Peyer's patch (tissue), 4 donors: ENCODE results near the gene EXOC4. TPM values are rescaled to one million over a fixed set of nuclear protein-coding genes. Genes with fewer than 3 reads are reported as not detected.

Experiments
- DNase-seq, 3 donors: peaks; one replicate each; pipeline ENCODE4 v3.0.0-alpha.2; 2017 to 2019
- H3K27ac ChIP-seq, 4 donors: fragments of 200-600 bp; sonication (generic); one replicate each; pipeline ENCODE4 v1.5.1; 2016 to 2019
- H3K27me3 ChIP-seq, 2 donors: fragments of 200-600 bp; sonication (generic); one replicate each; pipeline ENCODE4 v1.5.1; 2019
- H3K36me3 ChIP-seq, 3 donors: fragments of 200-600 bp; sonication (generic); one replicate each; pipeline ENCODE4 v1.5.1; 2016 to 2019
- H3K4me1 ChIP-seq, 4 donors: fragments of 200-600 bp; sonication (generic); one replicate each; pipeline ENCODE4 v1.5.1; 2016 to 2019
- H3K4me3 ChIP-seq, 4 donors: fragments of 200-600 bp; sonication (generic); 1 replicate in 3 of 4; 2 replicates in 1 of 4; pipeline ENCODE4 v1.5.1; 2016 to 2019; ENCODE audit warnings: mild to moderate bottlenecking in 1 of 4
- H3K9me3 ChIP-seq, 4 donors: fragments of 200-600 bp; sonication (generic); one replicate each; pipeline ENCODE4 v1.5.1; 2016 to 2019; ENCODE audit warnings: mild to moderate bottlenecking in 1 of 4
- CTCF ChIP-seq, 6 experiments: fragments of 450-650 bp in 4 of 6; fragments of 200-600 bp in 2 of 6; sonication (generic) in 1 of 6; IDR thresholded peaks; one replicate each; pipeline ENCODE4 v1.5.1; 2017 to 2019; ENCODE audit warnings: antibody characterized with exemption in 6 of 6, mild to moderate bottlenecking in 3 of 6, moderate library complexity in 1 of 6
- POLR2A ChIP-seq, 2 donors: fragments of 450-650 bp; IDR thresholded peaks; one replicate each; pipeline ENCODE4 v1.5.1; 2017; ENCODE audit warnings: antibody characterized with exemption in 2 of 2, mild to moderate bottlenecking in 2 of 2, moderate library complexity in 2 of 2
- total RNA-seq, 4 donors: library from RNA; depleted of rRNA; stranded (reverse); fragments of >200 nt; gene quantifications; one replicate each; pipeline ENCODE4 v1.1.0, GENCODE V29; 2016

The EXOC4 gene
- total RNA-seq, 4 donors from 2014 or later = 128 to 502 (median 141) TPM

DNA sequence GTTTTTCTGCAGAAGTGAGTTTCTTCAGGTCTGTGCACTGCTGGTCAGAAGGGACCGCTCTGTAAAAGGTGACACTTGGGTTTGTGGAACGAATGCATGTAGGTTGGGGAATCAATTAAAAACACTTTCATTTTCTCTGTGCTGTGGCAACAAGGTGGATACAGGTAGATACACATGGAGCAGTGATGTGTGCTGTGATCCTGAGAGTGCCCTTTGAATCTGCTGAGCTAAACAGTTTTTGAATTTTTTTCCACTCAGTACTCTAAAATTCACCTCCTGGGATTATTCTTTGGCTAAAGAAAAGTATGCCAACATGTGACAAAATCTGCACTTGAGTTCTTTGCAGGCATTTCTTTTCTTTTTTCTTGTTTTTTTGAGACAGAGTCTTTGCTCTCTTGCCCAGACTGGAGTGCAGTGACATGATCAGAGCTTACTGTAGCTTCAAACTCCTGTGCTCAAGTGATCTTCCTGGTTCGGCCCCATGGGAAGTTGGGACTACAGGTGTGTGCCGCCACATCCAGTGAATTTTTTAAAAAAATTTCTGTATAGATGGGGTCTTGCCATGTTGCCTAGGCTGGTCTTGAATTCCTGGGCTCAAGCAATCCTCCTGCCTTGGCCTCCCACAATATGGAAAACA, 338.9 kb downstream of the EXOC4 start:
- TF ChIP-seq POLR2A (IDR thresholded peaks at IDR 0.05) = no peak
- no peak for TF ChIP-seq CTCF (IDR thresholded peaks at IDR 0.05)
- Histone ChIP-seq H3K4me3 (no peak overlapping the region), H3K4me1 (no peaks in the 10 kb centered on the region), H3K9me3 (no peaks in the 10 kb centered on the region), H3K36me3 (no peaks in the 10 kb centered on the region), H3K27ac (no peak overlapping the region), H3K27me3 (no peaks in the 10 kb centered on the region)
- no peak for DNase-seq

DNA sequence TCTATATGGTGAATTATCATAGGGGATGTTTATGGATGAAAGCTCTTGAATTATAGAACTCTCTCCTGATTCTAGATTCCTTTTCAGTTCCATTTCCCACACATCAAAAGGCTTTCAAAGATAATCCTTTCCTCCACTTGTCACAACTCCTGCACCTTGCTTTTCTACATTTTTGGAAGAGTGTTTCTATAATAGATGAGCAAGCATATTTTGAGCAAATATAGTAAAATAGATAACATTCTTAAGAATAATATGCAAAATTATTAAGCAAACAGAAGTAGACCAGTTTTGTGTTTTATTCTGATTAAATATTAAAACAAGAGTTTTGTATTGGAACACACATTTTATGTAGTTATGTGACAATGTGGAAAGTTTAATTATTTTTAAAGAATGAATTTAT, 340.7 kb downstream of the EXOC4 start:
- Histone ChIP-seq H3K27ac (no peak overlapping the region), H3K9me3 (no peaks in the 10 kb centered on the region), H3K36me3 (no peaks in the 10 kb centered on the region), H3K4me3 (no peak overlapping the region), H3K27me3 (no peaks in the 10 kb centered on the region), H3K4me1 (no peaks in the 10 kb centered on the region)
- TF ChIP-seq POLR2A (IDR thresholded peaks at IDR 0.05) (no peak), CTCF (IDR thresholded peaks at IDR 0.05) (no peak)
- no peak for DNase-seq

DNA sequence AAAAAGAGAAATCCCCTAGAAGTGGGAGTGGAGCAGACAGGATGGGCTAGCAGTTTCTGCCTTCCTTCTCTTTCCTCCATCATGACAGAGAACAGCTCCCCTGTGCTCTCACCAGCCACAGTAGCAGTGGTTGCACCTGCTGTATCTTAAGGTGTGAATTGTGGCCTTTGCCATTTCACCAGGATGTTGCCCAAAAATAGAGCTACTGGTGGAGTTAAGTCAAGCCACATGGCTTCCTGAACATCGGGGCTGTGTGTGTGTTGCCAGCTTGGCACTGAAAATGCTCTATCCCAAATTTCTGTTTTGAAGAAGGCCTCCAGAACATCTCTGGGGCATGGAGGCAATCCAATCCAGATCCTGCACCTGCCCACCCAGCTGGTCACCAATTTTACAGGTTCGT, 348.7 kb downstream of the EXOC4 start:
- Histone ChIP-seq H3K4me1 (no peaks in the 10 kb centered on the region), H3K27me3 (no peaks in the 10 kb centered on the region), H3K27ac (no peak overlapping the region), H3K4me3 (no peak overlapping the region), H3K9me3 (no peaks in the 10 kb centered on the region), H3K36me3 (no peaks in the 10 kb centered on the region)
- DNase-seq = no peak
- TF ChIP-seq POLR2A (IDR thresholded peaks at IDR 0.05) (no peak), CTCF (IDR thresholded peaks at IDR 0.05) (no peak)

DNA sequence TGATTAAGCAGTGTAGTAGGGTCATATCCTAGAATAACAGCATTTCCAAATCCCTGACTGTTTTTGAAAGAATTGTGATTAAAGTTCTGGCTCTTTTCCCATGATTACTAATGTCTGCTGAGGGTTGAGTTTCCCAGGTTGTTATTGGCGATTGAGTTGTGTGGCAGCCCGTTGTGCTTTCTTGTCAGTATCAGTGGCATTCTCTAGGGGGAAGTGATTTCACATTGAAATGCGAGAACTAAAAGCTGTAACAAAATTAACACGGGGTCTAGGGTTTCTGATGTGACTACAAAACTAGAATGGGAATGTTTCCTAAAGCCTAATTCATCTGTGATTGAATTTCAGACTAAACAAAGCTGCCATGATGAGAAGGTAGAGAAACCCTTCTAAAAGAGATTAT, 349.4 kb downstream of the EXOC4 start:
- H3K9me3 ChIP-seq = no peaks in the 10 kb centered on the region
- H3K4me1 ChIP-seq = no peaks in the 10 kb centered on the region
- H3K27ac ChIP-seq = no peak overlapping the region
- TF ChIP-seq POLR2A (IDR thresholded peaks at IDR 0.05) = no peak
- no peak for TF ChIP-seq CTCF (IDR thresholded peaks at IDR 0.05)
- H3K27me3 ChIP-seq = no peaks in the 10 kb centered on the region
- no peak overlapping the region for H3K4me3 ChIP-seq
- no peak for DNase-seq
- H3K36me3 ChIP-seq = no peaks in the 10 kb centered on the region

DNA sequence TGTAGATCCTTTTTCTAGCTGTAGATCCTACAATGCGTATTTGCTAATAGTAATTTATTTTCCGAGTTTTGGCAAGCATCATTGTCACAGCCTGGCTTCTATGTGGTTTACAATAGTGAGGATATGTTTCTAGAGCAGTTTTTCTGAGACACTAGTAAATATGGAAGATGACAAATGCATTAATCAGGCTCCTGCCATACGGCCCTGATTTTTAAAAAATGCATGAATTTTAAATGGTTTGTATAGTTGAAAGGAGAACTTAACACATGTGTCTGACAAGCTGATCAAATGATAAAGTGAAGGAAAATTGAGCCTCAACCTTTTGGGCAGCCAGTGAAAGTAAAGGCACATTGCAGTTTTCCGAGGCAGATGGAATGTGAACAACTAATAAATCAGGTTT, 354.1 kb downstream of the EXOC4 start:
- Histone ChIP-seq H3K4me3 (no peak overlapping the region), H3K9me3 (no peaks in the 10 kb centered on the region), H3K27ac (no peak overlapping the region), H3K36me3 (no peaks in the 10 kb centered on the region), H3K27me3 (no peaks in the 10 kb centered on the region), H3K4me1 (no peaks in the 10 kb centered on the region)
- DNase-seq = no peak
- TF ChIP-seq POLR2A (IDR thresholded peaks at IDR 0.05) = no peak
- TF ChIP-seq CTCF (IDR thresholded peaks at IDR 0.05) = no peak

GRCh38 chr7:133609806-133610205, 356.9 kb downstream of the EXOC4 start:
- no peaks in the 10 kb centered on the region for H3K36me3 ChIP-seq
- H3K4me3 ChIP-seq = no peak overlapping the region
- DNase-seq = no peak
- no peak for TF ChIP-seq CTCF (IDR thresholded peaks at IDR 0.05)
- H3K4me1 ChIP-seq = no peaks in the 10 kb centered on the region
- no peak overlapping the region for H3K27ac ChIP-seq
- H3K27me3 ChIP-seq = no peaks in the 10 kb centered on the region
- no peaks in the 10 kb centered on the region for H3K9me3 ChIP-seq
